ENCODE results near the gene KLHDC7A.

Gene KLHDC7A

DNA sequence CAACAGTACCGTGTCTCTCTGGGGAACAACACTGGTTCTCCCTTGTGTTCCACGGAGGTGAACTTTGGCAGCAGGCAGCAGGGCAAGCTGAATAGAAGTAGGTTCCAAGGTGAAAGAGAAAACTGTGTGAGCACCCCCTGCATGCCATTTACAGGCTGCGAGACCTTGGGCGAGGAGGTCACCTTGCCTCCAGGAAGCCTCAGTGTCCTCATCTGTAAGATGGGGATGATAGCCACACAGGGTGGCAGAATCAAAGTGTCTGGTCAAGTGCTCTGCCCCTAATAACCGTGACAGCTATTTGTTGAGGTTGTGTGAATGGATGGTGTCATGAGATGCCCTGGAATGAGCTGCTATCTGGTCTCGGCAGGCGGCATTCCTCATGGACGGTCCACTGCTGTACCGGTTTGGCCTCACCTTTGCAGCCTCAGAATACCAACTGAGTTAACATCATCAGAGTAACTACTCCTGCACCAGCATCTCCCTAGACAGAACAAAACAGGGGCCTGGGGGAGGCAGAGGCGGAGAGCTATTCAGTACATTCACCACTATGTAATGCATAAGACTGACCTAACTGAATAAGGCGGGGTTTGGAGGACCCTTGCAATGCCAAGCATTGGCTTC is 7.4 kb upstream of the KLHDC7A start:
- DNase-seq, result no peak

DNA sequence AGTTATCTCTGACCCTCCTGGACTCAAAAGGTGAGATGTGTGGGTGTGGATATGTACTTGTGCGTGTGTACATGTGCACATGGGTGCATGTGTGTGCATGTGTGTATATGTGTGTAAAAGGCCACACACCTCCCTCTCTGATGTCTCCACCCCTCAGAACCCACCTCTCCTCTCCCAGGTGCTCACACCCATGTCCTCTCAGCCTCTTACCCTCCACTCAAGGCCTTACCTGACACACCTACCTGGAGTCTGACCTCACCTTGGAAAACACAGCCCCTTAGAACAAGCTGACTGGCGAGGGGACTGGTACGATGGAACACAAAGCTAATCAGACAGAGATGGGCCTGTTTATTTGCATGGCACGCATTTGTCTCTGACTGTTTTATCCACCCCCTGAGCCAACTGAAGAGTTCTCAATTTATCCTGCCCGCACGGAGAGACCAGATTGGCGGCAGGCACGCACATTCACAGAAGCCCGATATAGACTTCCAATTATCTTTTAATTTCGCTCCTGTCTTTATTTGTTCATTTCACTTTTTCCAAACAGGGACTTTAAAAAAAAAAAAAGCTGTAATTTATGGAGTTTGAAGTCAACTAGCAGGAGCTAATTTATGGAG is 6.1 kb upstream of the KLHDC7A start:
- DNase-seq, result no peak

DNA sequence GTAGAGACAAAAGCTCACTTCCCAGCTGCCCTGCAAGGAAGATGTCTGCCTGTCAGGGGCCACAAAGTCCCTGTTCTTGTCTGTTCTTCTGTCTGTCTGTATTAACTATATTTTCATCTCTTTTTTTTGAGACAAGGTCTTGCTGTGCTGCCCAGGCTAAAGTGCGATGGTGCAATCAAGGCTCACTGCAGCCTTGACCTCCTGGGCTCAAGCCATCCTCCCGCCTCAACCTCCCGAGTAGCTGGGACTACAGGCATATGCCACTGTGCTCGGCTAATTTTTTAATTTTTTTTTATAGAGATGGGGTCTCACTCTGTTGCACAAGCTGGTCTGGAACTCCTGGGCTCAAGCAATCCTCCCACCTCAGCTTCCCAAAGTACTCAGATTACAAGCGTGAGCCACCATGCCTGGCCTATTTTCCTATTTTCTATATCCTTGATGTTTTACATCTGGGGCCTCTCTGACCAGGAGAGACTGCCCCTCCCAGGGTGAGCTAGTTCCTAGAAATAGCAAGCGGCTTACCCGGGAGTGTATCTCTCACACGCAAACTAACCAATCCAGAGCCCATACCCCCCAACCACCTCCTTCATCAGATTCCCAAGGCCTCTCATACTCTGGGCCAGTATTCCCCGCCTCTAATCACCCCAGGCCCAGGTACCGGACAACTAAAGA is 5.4 kb upstream of the KLHDC7A start:
- DNase-seq, result no peak

DNA sequence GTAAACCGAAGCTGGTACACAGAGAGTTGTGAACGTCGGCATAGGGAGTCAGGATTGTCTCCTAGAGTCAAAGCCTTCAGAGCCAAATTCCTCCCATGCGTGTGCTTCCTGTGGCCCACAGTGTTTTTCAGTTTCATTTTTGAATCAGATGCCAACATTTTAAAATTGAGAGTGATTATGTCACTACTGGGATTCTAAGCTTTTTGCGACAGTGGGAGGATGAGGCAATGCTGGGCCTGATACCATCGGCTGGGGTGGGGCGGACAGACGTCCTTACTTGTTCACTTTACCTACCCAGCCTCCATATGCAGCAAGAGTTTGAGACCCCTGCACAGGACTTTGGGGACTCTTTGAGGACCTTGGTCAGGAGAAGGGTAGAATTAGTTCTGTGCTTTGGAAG is 1.3 kb upstream of the KLHDC7A start:
- DNase-seq, result no peak

DNA sequence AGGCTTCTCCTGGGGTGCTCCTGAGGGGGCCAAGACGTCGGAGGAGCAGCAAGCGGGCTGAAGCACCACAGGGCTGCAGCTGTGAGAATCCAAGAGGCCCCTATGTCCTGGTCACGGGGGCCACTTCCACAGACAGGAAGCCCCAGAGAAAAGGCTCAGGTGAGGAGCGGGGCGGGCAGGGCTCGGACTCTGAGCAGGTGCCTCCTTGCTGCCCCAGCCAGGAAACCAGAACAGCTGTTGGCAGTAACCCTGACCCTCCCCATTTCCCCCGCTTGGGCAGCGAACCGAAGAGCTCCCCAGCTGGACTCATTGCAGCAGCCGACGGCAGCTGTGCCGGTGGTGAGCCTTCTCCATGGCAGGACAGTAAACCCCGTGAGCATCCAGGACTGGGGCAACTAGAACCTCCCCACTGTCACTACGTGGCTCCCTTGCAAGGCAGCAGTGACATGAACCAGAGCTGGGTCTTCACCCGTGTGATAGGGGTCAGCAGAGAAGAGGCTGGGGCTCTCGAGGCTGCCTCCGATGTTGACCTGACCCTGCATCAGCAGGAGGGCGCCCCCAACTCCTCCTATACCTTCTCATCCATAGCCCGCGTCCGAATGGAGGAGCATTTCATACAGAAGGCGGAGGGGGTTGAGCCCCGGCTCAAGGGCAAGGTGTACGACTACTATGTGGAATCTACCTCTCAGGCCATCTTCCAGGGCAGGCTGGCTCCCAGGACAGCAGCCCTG is 625 bp downstream of the KLHDC7A start:
- DNase-seq, result no peak

DNA sequence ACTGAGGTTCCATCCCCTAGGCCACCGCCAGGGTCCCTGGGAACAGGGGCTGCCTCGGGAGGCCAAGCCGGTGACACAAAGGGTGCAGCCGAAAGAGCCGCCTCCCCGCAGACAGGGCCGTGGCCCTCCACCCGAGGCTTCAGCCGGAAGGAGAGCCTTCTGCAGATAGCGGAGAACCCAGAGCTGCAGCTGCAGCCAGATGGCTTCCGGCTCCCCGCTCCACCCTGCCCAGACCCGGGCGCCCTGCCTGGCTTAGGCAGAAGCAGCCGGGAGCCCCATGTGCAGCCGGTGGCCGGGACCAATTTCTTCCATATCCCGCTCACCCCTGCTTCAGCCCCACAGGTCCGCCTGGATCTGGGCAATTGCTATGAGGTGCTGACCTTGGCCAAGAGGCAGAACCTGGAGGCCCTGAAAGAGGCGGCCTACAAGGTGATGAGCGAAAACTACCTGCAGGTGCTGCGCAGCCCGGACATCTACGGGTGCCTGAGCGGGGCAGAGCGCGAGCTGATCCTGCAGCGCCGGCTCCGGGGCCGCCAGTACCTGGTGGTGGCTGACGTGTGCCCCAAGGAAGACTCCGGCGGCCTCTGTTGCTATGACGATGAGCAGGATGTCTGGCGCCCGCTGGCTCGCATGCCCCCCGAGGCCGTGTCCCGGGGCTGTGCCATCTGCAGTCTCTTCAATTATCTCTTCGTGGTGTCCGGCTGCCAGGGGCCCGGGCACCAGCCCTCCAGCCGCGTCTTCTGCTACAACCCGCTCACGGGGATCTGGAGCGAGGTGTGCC is 1.4 kb downstream of the KLHDC7A start:
- no peak for DNase-seq

DNA sequence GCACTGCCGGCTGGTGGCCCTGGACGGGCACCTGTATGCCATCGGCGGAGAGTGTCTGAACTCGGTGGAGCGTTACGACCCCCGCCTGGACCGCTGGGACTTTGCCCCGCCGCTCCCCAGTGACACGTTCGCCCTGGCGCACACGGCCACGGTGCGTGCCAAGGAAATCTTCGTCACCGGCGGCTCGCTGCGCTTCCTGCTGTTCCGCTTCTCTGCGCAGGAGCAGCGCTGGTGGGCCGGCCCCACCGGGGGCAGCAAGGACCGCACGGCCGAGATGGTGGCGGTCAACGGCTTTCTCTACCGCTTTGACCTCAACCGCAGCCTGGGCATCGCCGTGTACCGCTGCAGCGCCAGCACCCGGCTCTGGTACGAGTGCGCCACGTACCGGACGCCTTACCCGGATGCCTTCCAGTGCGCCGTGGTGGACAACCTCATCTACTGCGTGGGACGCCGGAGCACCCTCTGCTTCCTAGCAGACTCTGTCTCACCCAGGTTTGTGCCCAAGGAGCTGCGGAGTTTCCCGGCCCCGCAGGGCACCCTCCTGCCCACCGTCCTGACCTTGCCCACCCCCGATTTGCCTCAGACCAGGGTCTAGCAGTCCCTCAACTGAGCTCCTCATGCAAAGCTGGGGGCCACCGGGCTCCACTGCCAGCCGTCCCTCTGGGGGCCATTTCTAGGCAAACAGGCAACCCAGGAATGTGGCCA is 2.1 kb downstream of the KLHDC7A start:
- no peak for DNase-seq

DNA sequence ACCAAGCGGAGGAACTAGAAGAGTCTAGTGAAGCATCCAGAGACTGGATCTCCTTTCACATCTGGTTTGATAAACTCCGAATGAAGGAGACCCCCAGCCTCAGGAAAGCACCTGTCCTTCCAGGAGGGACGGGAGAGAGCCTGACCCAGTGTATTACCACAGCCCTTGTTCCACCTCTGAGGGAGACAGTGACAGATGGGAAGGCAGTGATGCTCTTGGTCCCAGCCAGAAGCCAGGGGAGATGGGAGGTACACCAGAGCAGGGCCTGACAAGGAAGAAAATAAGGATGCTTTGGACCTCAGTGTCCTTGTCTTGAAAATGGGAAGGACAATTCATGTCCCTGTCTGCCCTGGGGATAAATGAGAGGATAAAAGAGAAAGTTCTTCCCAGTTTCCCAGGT is 3.5 kb downstream of the KLHDC7A start:
- no peak for DNase-seq

DNA sequence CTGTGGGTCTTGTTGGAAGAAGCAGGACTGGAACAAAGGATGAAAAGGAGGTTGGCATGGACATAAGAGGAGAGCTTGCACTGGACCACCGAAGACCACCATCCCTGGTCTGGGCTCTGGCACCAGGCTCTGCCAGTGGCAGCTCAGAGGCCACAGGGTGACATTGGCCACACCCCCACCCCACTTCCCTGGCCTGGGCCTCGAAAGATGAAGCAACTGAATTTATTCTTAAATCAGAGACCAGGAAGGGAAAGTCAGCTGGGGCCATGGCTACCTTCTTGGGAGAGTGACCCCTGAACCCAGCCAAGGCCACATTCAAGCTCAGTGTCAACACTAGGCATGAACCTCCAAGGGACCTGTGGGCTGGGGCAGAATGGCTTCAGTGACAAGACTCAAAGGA is 4.0 kb downstream of the KLHDC7A start:
- DNase-seq, result no peak

DNA sequence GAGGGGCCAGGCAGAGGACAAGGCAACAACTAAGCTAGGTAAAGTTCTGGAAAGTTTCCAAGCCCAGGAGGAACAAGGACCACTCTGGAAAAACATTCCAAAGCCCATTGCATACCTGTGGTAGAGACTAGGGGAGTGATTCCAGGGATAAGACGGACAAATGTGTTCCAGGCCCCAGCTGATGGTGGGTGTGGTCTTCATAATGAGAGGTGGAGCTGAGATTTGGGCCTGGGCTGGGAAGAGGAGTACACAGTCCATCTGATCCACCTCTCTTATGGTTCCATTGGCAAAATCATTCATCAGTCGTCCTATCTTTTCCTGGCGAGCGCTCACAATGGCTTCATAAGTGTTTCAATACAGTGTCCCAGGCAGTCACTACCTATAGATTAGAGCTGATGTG is 4.5 kb downstream of the KLHDC7A start:
- no peak for DNase-seq

DNA sequence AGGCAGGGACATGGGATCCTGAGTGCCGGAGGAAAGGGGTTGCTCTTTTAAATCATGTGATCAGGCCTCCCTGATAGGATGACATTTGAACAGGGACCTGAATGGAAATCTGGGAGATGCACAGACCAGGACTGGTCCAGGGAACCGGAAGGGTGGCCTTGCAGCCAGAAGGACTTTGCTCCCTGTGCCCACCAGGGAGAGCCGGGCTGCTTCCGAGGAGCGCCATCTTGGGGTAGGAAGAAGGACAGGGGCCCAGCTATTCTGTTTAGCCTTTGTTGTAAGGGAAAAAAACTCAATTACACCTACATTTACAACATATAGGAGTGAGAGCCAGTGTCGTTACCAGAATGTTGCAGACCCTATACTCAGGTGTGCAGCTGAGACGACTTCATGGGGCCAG is 5.5 kb downstream of the KLHDC7A start:
- no peak for DNase-seq

DNA sequence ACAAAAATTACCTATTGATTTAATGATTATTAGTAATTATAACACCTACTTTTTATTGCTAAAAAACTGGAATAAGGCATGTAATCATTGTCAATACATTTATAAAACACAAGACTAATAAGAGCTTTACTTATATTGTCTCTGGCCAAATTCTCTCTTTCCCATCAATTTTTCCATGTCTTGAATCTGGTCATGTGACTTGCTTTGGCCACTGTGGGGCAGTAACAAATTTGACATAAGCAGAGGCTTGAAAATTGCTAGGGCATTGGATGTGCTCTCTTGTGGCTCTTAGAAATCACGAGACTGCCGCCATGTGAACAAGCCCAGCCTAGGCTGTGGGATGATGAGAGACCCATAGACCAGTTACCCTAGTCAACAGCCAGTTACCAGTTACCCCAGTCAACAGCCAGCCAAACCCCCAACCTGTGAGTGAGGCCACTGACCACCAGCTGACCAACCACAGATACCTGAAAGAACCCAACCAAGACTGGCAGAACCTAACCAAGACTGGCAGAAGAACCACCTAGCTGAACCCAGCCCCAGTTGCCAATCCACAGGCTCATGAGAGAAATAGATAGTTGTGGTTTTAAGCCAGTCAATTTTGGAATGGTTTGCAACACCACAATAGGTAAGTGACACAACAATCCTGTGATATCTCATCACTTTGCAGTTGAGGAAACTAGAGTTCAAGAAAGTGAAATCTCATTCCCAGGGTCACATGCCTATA is 8.8 kb downstream of the KLHDC7A start:
- DNase-seq, result no peak

DNA sequence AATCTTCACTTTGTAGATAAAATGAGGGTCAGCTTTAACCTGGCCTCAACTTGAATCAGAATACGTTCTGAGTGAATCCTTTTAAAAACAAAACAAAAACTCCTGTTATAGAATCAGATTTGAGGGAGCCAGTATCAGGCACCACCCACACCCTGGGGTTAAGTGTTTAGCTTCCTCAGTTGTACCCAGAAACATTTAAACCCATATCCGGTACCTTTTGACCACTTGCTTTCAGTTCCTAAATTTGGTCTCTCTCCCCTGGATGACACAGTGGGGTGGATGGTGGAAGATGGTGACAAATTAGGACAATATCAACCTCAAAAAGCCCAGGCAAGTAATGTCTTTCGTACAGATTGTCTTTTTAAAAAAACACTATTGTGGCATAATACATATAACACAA is 10.4 kb downstream of the KLHDC7A start:
- DNase-seq, result no peak

DNA sequence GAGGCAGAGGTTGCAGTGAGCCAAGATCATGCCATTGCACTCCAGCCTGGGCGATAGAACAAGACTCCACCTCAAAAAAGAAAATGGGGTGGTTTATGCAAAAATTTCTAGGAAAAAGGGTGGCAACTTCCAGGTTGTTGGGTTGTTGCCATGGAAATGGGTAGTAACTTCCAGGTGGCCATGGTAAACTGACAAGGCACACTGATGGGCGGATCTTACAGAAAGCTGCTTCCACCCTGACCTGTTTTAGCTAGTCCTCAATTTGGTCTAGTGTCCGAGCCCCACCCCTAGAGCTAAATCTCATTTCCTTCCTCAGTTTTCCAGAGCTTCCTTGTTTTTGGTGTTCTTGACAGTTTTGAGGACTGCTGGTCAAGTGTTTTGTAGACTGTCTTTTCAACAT is 13.6 kb downstream of the KLHDC7A start:
- no peak for DNase-seq

DNA sequence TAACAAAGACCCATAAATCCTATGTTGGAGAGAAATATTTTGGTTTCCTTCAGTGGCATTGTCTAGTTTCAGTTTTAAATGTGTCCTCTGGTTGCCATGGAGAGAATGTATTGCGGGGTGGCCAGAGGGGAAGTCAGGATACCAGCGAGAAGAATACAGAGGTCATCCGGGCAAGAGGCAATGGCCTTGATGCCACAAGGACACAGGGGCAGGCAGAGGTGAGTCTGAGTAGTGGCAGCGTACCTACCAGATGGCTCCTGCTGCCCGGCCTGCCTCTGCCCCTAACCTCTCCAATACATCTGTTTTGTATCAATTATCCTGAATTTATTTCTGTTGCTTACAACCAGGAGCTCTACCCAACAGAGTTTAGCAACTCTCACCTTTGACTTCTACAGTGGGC is 14.9 kb downstream of the KLHDC7A start:
- DNase-seq, result no peak

DNA sequence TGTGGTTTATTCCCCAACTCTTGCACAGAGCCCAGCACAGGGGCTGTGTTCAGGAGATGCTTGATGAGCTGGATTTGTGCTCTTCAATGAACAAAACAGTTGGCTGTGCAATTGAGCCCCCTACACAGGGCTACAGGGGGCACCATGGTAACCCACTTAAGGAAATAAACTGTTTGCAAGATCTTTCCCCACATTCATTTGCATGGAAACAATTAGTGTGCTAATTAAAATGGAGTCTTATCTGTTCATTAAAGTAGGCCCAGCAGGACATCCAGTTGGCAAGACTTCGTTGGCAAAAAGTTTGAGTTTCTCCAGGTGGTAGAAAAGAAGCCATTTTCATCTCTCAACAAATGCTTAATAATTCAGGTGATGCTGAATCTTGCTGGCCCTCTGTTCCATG is 15.3 kb downstream of the KLHDC7A start:
- no peak for DNase-seq

DNA sequence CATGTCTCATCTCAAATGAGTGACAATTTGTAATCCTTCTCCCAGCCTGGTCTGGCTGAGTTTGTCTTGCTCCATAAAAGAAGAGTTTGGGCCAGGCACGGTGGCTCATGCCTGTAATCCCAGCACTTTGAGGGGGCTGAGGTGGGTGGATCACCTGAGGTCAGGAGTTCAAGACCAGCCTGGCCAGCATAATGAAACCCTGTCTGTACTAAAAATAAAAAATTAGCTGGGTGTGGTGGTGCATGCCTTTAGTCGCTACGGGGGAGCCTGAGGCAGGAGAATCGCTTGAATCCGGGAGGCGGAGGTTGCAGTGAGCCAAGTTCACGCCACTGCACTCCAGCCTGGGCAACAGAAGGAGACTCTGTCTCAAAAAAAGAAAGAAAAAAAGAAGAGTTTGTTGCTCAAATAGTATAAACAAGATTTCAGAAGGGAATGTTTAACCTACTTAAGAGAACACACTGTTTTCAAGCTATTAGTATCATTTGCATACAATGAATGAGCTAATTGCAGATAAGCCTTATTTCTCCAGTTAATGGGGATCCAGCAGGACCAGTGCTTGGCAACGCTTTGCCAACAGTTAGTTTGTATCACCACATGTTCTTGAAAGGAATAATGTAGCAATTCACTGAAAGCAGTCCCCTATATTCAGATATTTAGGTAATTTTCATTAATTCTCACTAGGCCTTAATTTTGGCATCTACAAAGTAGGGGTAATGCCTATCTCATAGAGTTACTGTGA is 15.9 kb downstream of the KLHDC7A start:
- no peak for DNase-seq

DNA sequence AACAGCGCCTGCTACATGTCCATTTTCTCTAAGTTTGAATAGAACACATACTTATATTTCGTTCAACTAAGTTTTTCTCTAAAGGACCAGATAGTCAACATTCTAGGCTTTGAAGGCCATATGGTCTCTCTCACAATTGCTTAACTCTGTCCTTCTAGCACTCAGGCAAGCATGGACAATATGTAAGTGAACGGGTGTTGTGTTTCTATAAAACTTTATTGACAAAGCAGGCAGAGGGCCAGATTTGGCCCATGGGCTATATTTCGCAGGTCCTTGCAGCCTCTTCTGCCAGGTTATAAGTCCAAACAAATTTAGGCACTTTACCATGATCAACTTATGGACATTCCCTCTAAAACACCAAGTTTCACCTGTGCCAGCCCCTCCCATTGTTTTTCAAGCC is 21.1 kb downstream of the KLHDC7A start:
- no peak for DNase-seq

DNA sequence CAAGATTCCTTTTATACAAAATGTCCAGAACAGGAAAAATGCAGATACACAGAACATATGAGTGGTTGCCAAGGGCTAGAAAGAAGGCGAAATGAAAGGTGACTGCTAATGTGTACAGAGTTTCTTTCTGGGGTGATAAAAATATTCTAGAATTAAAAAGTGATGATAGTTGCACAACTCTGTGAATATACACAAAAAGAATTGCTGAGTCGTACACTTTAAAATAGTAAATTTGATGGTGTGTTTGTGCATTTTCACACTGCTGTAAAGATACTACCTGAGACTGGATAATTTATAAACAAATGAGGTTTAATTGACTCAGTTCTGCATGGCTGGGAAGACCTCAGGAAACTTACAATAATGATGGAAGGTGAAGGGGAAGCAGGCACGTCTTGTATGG is 23.9 kb downstream of the KLHDC7A start:
- no peak for DNase-seq

DNA sequence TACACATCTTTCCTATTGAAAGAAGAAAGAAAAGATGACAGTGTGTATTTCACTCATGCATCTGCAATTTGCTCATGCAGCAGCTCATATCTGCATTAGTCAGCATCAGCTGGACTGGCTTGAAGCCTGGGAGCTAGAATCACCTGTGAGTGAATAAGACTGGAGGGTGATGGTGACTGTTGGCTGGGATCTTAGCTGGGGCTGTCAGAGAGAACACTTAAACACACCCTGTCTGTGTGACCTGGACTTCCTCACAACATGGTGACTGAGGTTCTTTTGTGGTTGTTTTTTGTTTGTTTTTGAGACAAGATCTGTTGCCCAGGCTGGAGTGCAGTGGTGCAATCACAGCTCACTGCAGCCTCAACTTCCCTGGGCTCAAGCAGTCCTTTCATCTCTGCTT is 24.9 kb downstream of the KLHDC7A start:
- DNase-seq, result no peak

DNA sequence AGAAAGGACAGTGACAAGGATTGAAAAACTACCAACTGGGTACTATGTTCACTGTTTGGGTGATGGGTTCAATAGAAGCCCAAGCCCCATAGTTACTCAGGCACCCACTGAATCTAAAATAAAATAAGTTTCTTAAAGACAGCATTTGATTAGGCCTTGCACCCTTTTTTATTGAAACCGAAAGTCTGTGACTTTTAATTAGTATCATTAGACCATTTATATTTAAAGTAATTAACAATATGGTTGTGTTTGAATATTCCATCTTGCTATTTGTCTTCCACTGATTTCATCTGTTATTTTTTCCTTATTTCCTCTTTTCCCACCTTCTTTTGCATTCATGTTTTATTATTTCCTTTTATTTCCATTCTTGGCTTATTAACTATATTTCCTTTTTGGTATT is 27.4 kb downstream of the KLHDC7A start:
- DNase-seq, result no peak
